Immature natural killer cell (primary cell): ENCODE measurements around the gene CIB1. TPM values are rescaled to one million over a fixed set of nuclear protein-coding genes. Genes with fewer than 3 reads are reported as not detected.
A peak's percentile ranks its signal among the peaks of the same experiment; 100 is the strongest.
"Not testable (repeated sequence)": the region's sequence is repeated elsewhere in the genome, so short reads cannot be mapped to it uniquely, and the experiment has no call there.

Source experiments
- DNase-seq, 3 donors: peaks; one replicate each; pipeline ENCODE4 v3.0.0; 2022; ENCODE audit warnings: mixed read lengths in 1 of 3
- H3K27ac Mint-ChIP-seq, 6 donors: one replicate each; pipeline ENCODE4 v1.8.0; 2020; ENCODE audit warnings: mixed read lengths in 6 of 6, mild to moderate bottlenecking in 5 of 6, inconsistent platforms in 4 of 6, moderate library complexity in 3 of 6
- H3K27me3 Mint-ChIP-seq, 3 donors: one replicate each; pipeline ENCODE4 v1.8.0; 2020 to 2021; ENCODE audit warnings: low read depth in 3 of 3, mild to moderate bottlenecking in 3 of 3, mixed read lengths in 3 of 3, moderate library complexity in 3 of 3, inconsistent platforms in 1 of 3
- H3K36me3 Mint-ChIP-seq, 3 donors: one replicate each; pipeline ENCODE4 v1.8.0; 2020; ENCODE audit warnings: mixed read lengths in 3 of 3, inconsistent platforms in 2 of 3, mild to moderate bottlenecking in 2 of 3
- H3K4me1 Mint-ChIP-seq, 2 donors: one replicate each; pipeline ENCODE4 v1.8.0; 2020; ENCODE audit warnings: inconsistent platforms in 2 of 2, mild to moderate bottlenecking in 2 of 2, mixed read lengths in 2 of 2, moderate library complexity in 1 of 2
- H3K4me3 Mint-ChIP-seq, 5 donors: one replicate each; pipeline ENCODE4 v1.8.0; 2020; ENCODE audit warnings: mild to moderate bottlenecking in 5 of 5, mixed read lengths in 5 of 5, inconsistent platforms in 3 of 5, moderate library complexity in 3 of 5
- H3K9me3 Mint-ChIP-seq, 6 donors: one replicate each; pipeline ENCODE4 v1.8.0; 2020; ENCODE audit warnings: mild to moderate bottlenecking in 6 of 6, mixed read lengths in 6 of 6, inconsistent platforms in 4 of 6, moderate library complexity in 3 of 6
- polyA plus RNA-seq, 3 donors: library from polyadenylated mRNA; unstranded; fragments of 300-500 nt; fragmentation: Illumina TruSeq; gene quantifications; one replicate each; pipeline ENCODE4 v1.2.3, GENCODE V29; 2021

CIB1 gene
- polyA plus RNA-seq, 3 donors from 2014 or later = 219 to 304 (median 265) TPM

- Mint-ChIP-seq H3K9me3 (no peaks in the 10 kb centered on the region), H3K27me3 (peaks cover 6 to 11% (median 8%) of the 10 kb centered on the region in 3 donors), H3K4me3 (no peak overlapping the region), H3K27ac (peak overlapping the region in 1 of 6 donors; percentile 52), H3K4me1 (peaks cover 17 to 26% of the 10 kb centered on the region in 2 donors), H3K36me3 (no peaks in the 10 kb centered on the region)
- no peak for DNase-seq
Measured at GRCh38 chr15:90261811-90262210, 28.1 kb upstream of the CIB1 start.

DNA sequence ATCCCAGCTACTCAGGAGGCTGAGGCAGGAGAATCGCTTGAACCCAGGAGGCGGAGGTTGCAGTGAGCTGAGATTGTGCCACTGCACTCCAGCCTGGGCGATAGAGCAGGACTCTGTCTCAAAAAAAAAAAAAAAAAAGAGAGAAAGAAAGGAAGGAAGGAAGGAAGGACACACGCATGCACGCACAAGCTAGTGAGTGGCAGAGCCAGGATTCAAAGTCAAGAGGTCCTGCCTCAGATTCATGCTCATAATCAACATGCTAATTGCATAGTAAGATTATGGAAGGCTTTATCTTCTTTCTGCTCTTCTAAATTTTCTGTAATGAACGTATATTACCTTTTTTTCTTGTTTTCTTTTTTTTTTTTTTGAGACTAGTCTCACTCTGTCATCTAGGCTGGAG, 27.0 kb upstream of the CIB1 start:
- DNase-seq, H3K4me3 Mint-ChIP-seq, H3K36me3 Mint-ChIP-seq, H3K9me3 Mint-ChIP-seq, H3K27me3 Mint-ChIP-seq, H3K27ac Mint-ChIP-seq: not testable (repeated sequence)
- peaks cover 8 to 15% of the 10 kb centered on the region in 2 donors for H3K4me1 Mint-ChIP-seq

- no peak for DNase-seq
- Mint-ChIP-seq H3K36me3 (no peaks in the 10 kb centered on the region), H3K4me1 (peaks cover 2 to 3% of the 10 kb centered on the region in 2 donors), H3K27ac (no peak overlapping the region), H3K4me3 (no peak overlapping the region), H3K9me3 (no peaks in the 10 kb centered on the region), H3K27me3 (peaks cover 0 to 11% (median 5%) of the 10 kb centered on the region in 3 donors)
Measured at GRCh38 chr15:90259524-90259923, 25.8 kb upstream of the CIB1 start.

DNA sequence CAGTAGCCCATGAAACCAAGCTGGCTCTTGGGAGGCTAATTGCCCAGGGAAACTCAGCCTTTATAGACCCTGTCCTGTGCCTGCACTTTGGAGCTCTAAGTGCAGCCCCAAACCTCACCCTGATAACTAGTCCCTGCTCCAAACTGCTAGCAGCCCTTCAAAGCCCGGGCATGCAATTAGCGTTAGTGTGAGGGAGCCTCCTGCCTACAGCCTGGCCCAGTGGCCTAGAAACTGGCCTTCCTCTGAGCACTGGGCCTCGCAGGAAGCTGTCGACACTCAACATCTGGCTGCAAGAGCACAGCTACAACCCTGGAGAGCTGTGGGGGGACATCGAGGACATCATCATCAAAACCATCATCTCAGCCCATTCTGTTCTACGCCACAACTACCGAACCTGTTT, 24.0 kb upstream of the CIB1 start:
- H3K4me1 Mint-ChIP-seq = no peaks in the 10 kb centered on the region
- no peaks in the 10 kb centered on the region for H3K9me3 Mint-ChIP-seq
- H3K4me3 Mint-ChIP-seq = no peak overlapping the region
- no peaks in the 10 kb centered on the region for H3K36me3 Mint-ChIP-seq
- H3K27me3 Mint-ChIP-seq = peaks cover 2 to 11% (median 5%) of the 10 kb centered on the region in 3 donors
- no peak for DNase-seq
- no peak overlapping the region for H3K27ac Mint-ChIP-seq

GRCh38 chr15:90249203-90249863, 15.6 kb upstream of the CIB1 start, which contains the start of gene TTLL13:
Gene TTLL13 (plus strand): TSS chr15:90249556. CDS start chr15:90250631, 1,075 bp downstream.
- Mint-ChIP-seq H3K36me3 (no peaks in the 10 kb centered on the region), H3K4me1 (peaks cover 16 to 22% of the 10 kb centered on the region in 2 donors), H3K4me3 (peak within 1 kb of the TSS; percentile 76 to 84 (median 78)), H3K27me3 (peaks cover 0 to 2% (median 0%) of the 10 kb centered on the region in 3 donors), H3K27ac (peak within 1 kb of the TSS in 5 of 6 donors; percentile 34 to 83 (median 65)), H3K9me3 (no peaks in the 10 kb centered on the region)
- peak; percentile 59 to 75 (median 72) for DNase-seq

- Mint-ChIP-seq H3K9me3 (no peaks in the 10 kb centered on the region), H3K27me3 (peaks cover 0 to 2% (median 0%) of the 10 kb centered on the region in 3 donors), H3K27ac (peak overlapping the region in 5 of 6 donors; percentile 26 to 80 (median 56)), H3K4me3 (peak overlapping the region; percentile 75 to 82 (median 78)), H3K4me1 (peaks cover 16 to 22% of the 10 kb centered on the region in 2 donors), H3K36me3 (no peaks in the 10 kb centered on the region)
- no peak for DNase-seq
Measured at GRCh38 chr15:90248789-90249202, 15.1 kb upstream of the CIB1 start.

- peak overlapping the region in 1 of 6 donors; percentile 4 for H3K27ac Mint-ChIP-seq
- peaks cover 0 to 11% (median 5%) of the 10 kb centered on the region in 3 donors for H3K36me3 Mint-ChIP-seq
- no peak for DNase-seq
- no peaks in the 10 kb centered on the region for H3K27me3 Mint-ChIP-seq
- H3K4me3 Mint-ChIP-seq = no peak overlapping the region
- H3K4me1 Mint-ChIP-seq = peaks cover 5 to 8% of the 10 kb centered on the region in 2 donors
- H3K9me3 Mint-ChIP-seq = no peaks in the 10 kb centered on the region
Measured at GRCh38 chr15:90243943-90244639, 10.3 kb upstream of the CIB1 start.

DNA sequence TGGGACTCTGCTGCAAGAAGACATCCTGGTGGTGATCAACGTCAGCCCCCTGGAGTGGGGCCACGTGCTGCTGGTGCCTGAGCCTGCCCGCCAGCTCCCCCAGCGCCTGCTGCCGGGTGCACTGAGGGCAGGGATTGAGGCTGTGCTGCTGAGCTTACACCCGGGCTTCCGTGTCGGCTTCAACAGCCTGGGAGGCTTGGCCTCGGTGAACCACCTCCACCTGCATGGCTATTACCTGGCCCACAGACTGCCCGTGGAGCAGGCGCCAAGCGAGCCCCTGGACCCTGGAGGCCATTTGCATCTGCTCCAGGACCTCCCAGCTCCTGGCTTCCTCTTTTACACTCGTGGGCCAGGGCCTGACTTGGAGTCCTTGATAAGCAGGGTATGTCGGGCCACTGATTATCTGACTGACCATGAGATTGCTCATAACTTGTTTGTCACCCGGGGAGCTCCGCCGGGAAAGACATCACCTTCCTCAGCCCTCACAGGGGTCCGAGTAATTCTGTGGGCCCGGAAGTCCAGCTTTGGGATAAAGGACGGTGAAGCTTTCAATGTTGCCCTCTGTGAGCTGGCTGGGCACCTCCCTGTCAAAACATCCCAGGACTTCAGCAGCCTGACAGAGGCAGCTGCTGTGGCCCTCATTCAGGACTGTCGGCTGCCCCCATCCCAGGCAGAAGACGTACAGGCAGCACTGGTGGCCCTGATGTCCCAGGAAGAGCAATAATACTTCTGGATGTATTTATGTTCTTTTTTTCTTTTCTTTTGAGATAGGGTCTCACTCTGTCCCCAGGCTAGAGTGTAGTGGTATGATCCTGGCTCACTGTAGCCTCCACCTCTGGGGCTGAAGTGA, 7.8 kb upstream of the CIB1 start:
- no peak for DNase-seq
- Mint-ChIP-seq H3K27ac (no peak overlapping the region), H3K4me1 (peaks cover 0 to 7% of the 10 kb centered on the region in 2 donors), H3K9me3 (no peaks in the 10 kb centered on the region), H3K36me3 (peaks cover 8 to 20% (median 14%) of the 10 kb centered on the region in 3 donors), H3K4me3 (no peak overlapping the region), H3K27me3 (no peaks in the 10 kb centered on the region)

- no peak overlapping the region for H3K4me3 Mint-ChIP-seq
- peaks cover 4 to 7% of the 10 kb centered on the region in 2 donors for H3K4me1 Mint-ChIP-seq
- no peak overlapping the region for H3K27ac Mint-ChIP-seq
- no peaks in the 10 kb centered on the region for H3K9me3 Mint-ChIP-seq
- H3K27me3 Mint-ChIP-seq = no peaks in the 10 kb centered on the region
- DNase-seq = no peak
- H3K36me3 Mint-ChIP-seq = peaks cover 8 to 20% (median 18%) of the 10 kb centered on the region in 3 donors
Measured at GRCh38 chr15:90240856-90241255, 7.1 kb upstream of the CIB1 start.

GRCh38 chr15:90239371-90239770, 5.6 kb upstream of the CIB1 start:
- no peak for DNase-seq
- no peaks in the 10 kb centered on the region for H3K9me3 Mint-ChIP-seq
- peaks cover 16% of the 10 kb centered on the region in 2 donors for H3K4me1 Mint-ChIP-seq
- H3K27me3 Mint-ChIP-seq = no peaks in the 10 kb centered on the region
- peak overlapping the region in 3 of 6 donors; percentile 5 to 80 (median 37) for H3K27ac Mint-ChIP-seq
- H3K36me3 Mint-ChIP-seq = peaks cover 8 to 20% (median 18%) of the 10 kb centered on the region in 3 donors
- no peak overlapping the region for H3K4me3 Mint-ChIP-seq

DNA sequence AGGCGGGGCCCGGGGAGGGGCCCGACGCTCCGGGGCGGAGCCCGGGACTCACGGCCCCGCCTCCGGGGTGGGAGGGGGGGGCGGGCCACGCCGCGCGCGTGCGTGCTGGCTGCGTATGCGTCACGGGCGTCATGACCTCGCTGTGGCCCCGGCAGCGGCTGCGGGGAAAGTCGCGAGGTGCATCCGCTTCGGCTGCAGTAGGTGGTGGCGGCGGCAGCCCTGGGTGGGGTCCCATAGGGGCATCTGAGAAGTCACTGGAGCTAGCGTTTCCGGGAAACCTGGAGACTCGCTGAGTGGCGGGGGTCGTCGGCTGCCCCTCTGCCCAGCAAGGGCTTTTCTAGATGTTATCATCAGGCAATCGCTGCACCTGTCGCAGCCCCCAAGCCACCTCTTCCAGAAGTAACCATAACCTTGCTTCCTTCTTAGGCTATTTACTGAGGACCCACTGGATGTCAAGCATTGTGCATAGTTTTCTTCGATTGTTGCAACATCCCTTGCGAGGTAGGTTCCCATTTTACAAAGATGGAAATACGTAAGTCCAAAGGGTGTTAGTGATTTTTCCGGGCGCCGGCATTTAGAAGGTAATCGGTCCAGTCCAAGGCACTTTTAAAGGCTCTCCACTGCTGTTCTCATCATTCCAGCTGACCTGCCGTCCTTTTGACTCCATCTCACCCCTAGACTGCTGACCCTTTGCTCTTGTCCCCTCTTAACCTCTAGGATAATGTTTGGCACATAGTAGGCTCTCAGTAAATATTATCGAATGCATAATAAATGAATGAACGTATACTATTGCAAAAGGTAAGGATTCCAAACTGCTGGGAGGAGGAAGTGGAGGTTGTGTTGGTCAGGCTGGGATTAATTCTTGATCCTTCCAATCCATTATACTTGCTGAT, 601 bp upstream of the CIB1 start, which contains the start of gene GDPGP1:
GDPGP1 (plus strand) TSS at position 114 of the 893 bp plus-strand sequence. CDS start 6,700 bp downstream, outside the sequence.
- DNase-seq = no peak

GRCh38 chr15:90232941-90233386, 777 bp downstream of the CIB1 start:
- H3K4me1 Mint-ChIP-seq = peaks cover 55 to 60% of the 10 kb centered on the region in 2 donors

More for the DNA sequence above, 601 bp upstream of the CIB1 start, which contains the start of gene GDPGP1:
- H3K27me3 Mint-ChIP-seq = peaks cover 19 to 22% (median 22%) of the 10 kb centered on the region in 3 donors
- peak within 1 kb of the TSS; percentile 99 to 100 (median 99) for H3K27ac Mint-ChIP-seq
- H3K9me3 Mint-ChIP-seq = no peaks in the 10 kb centered on the region
- H3K4me3 Mint-ChIP-seq = peak within 1 kb of the TSS; percentile 87 to 96 (median 89)
- H3K36me3 Mint-ChIP-seq = peaks cover 12 to 31% (median 22%) of the 10 kb centered on the region in 3 donors
- peaks cover 55 to 57% of the 10 kb centered on the region in 2 donors for H3K4me1 Mint-ChIP-seq

More at GRCh38 chr15:90232941-90233386, 777 bp downstream of the CIB1 start:
- peak overlapping the region; percentile 99 to 100 (median 99) for H3K27ac Mint-ChIP-seq
- H3K27me3 Mint-ChIP-seq = peaks cover 19 to 25% (median 24%) of the 10 kb centered on the region in 3 donors
- peak in 1 of 3 donors; percentile 21 for DNase-seq
- peak overlapping the region; percentile 86 to 95 (median 89) for H3K4me3 Mint-ChIP-seq
- H3K36me3 Mint-ChIP-seq = peaks cover 4 to 27% (median 10%) of the 10 kb centered on the region in 3 donors
- no peaks in the 10 kb centered on the region for H3K9me3 Mint-ChIP-seq
